Prostate gland (tissue), 2 donors: ENCODE data around the gene TEX9.

Source experiments
- POLR2A ChIP-seq: fragments of 450-650 bp; IDR thresholded peaks from one replicate; pipeline ENCODE4 v1.6.1; 2016; ENCODE audit warnings: antibody characterized with exemption, mild to moderate bottlenecking
- POLR2AphosphoS5 ChIP-seq: sonication (generic); formaldehyde crosslinking; IDR thresholded peaks from one replicate; pipeline ENCODE4 v1.6.1; 2017; ENCODE audit warnings: antibody characterized with exemption
- TF ChIP-seq, protein P1 (sequence below), 4 experiments: fragments of 200-600 bp in 2 of 4; fragments of 450-650 bp in 2 of 4; sonication (generic) in 2 of 4; IDR thresholded peaks; 1 replicate in 3 of 4; 2 replicates in 1 of 4; pipeline ENCODE4 v1.5.1; 2016 to 2019; ENCODE audit warnings: antibody characterized with exemption in 4 of 4, mild to moderate bottlenecking in 2 of 4, moderate library complexity in 2 of 4

- TF ChIP-seq, protein P1, sequence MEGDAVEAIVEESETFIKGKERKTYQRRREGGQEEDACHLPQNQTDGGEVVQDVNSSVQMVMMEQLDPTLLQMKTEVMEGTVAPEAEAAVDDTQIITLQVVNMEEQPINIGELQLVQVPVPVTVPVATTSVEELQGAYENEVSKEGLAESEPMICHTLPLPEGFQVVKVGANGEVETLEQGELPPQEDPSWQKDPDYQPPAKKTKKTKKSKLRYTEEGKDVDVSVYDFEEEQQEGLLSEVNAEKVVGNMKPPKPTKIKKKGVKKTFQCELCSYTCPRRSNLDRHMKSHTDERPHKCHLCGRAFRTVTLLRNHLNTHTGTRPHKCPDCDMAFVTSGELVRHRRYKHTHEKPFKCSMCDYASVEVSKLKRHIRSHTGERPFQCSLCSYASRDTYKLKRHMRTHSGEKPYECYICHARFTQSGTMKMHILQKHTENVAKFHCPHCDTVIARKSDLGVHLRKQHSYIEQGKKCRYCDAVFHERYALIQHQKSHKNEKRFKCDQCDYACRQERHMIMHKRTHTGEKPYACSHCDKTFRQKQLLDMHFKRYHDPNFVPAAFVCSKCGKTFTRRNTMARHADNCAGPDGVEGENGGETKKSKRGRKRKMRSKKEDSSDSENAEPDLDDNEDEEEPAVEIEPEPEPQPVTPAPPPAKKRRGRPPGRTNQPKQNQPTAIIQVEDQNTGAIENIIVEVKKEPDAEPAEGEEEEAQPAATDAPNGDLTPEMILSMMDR (IDR thresholded peaks at IDR 0.05), result no peak
- TF ChIP-seq POLR2A (no peak), POLR2AphosphoS5 (no peak)
These were observed 40.0 kb upstream of the TEX9 start for GRCh38 chr15:56325186-56325585.
